ENCODE measurements around the gene SLX4IP. TPM values are rescaled to one million over a fixed set of nuclear protein-coding genes. Genes with fewer than 3 reads are reported as not detected.

The SLX4IP gene
- total RNA-seq, 1 donor from 2014 or later, result 7.1 TPM

- DNase-seq (ENCODE audit: low read depth), result no peak
Measured at GRCh38 chr20:10428008-10428407, 7.1 kb upstream of the SLX4IP start.

- DNase-seq (ENCODE audit: low read depth), result no peak
Measured at GRCh38 chr20:10429443-10429981, 5.6 kb upstream of the SLX4IP start.

GRCh38 chr20:10430000-10430466 lies 5.1 kb upstream of the SLX4IP start:
- peak; percentile 39 for DNase-seq (ENCODE audit: low read depth)

- DNase-seq (ENCODE audit: low read depth), result no peak
Measured at GRCh38 chr20:10430704-10431103, 4.4 kb upstream of the SLX4IP start.

- no peak for DNase-seq (ENCODE audit: low read depth)
Measured at GRCh38 chr20:10432079-10432478, 3.0 kb upstream of the SLX4IP start.

- DNase-seq (ENCODE audit: low read depth), result no peak
Measured at GRCh38 chr20:10433014-10433622, 2.0 kb upstream of the SLX4IP start.

- peak; percentile 36 for DNase-seq (ENCODE audit: low read depth)
Measured at GRCh38 chr20:10433623-10434466, 1.3 kb upstream of the SLX4IP start, which contains the start of gene MKKS. Gene MKKS, minus strand, starts transcription at chr20:10434222. Its CDS starts 20,708 bp downstream, at chr20:10413514.

- DNase-seq (ENCODE audit: low read depth), result peak; percentile 98
Measured at GRCh38 chr20:10434467-10434831, 656 bp upstream of the SLX4IP start.

GRCh38 chr20:10436053-10436699 lies 1.1 kb downstream of the SLX4IP start:
- no peak for DNase-seq (ENCODE audit: low read depth)

- DNase-seq (ENCODE audit: low read depth), result no peak
Measured at GRCh38 chr20:10438217-10438616, 3.1 kb downstream of the SLX4IP start.

- no peak for DNase-seq (ENCODE audit: low read depth)
Measured at GRCh38 chr20:10443936-10444335, 8.8 kb downstream of the SLX4IP start.

GRCh38 chr20:10445758-10446157 lies 10.7 kb downstream of the SLX4IP start:
- no peak for DNase-seq (ENCODE audit: low read depth)

- no peak for DNase-seq (ENCODE audit: low read depth)
Measured at GRCh38 chr20:10447028-10447427, 11.9 kb downstream of the SLX4IP start.

GRCh38 chr20:10448270-10449156 lies 13.4 kb downstream of the SLX4IP start:
- DNase-seq (ENCODE audit: low read depth), result no peak

GRCh38 chr20:10449270-10449669 lies 14.2 kb downstream of the SLX4IP start:
- DNase-seq (ENCODE audit: low read depth), result no peak

GRCh38 chr20:10453241-10453640 lies 18.1 kb downstream of the SLX4IP start:
- no peak for DNase-seq (ENCODE audit: low read depth)

- DNase-seq (ENCODE audit: low read depth), result no peak
Measured at GRCh38 chr20:10454151-10454750, 19.1 kb downstream of the SLX4IP start.

GRCh38 chr20:10461495-10461894 lies 26.4 kb downstream of the SLX4IP start:
- DNase-seq (ENCODE audit: low read depth), result no peak

GRCh38 chr20:10462516-10462915 lies 27.4 kb downstream of the SLX4IP start:
- no peak for DNase-seq (ENCODE audit: low read depth)

- no peak for DNase-seq (ENCODE audit: low read depth)
Measured at GRCh38 chr20:10463622-10464021, 28.5 kb downstream of the SLX4IP start.

GRCh38 chr20:10465135-10465534 lies 30.0 kb downstream of the SLX4IP start:
- no peak for DNase-seq (ENCODE audit: low read depth)

Data from renal cortical epithelial cell (primary cell).